ENCODE results near the gene PROSER1. TPM values are rescaled to one million over a fixed set of nuclear protein-coding genes. Genes with fewer than 3 reads are reported as not detected.

Gene PROSER1
- total and polyA plus RNA-seq, 2 of the 4 experiments (the other 2 are of a cell fraction) = 2.0 to 13.4 TPM

GRCh38 chr13:38990693-38991092 is 47.2 kb downstream of the PROSER1 start, which contains the start of gene STOML3:
Gene STOML3, minus strand, starts transcription at chr13:38990831. Its CDS starts 110 bp downstream, at chr13:38990721.
- dilution Hi-C loops (cut with HindIII; ENCODE audit: low sequenced_read_pairs, unreplicated experiment) = no loop called here
- H3K4me3 ChIP-seq (ENCODE audit: insufficient read depth, low read depth, low read length) = no peak within 1 kb of the TSS

More at GRCh38 chr13:38990693-38991092, 47.2 kb downstream of the PROSER1 start, which contains the start of gene STOML3:
- H2AFZ ChIP-seq (replicated peaks; ENCODE audit: low read length, poor library complexity) = no peak within 1 kb of the TSS
- H4K91ac ChIP-seq (ENCODE audit: insufficient read depth, low read depth, low read length) = no peak within 1 kb of the TSS
- no peak within 1 kb of the TSS for H2AK5ac ChIP-seq (ENCODE audit: low read depth, low read length)
- H3K18ac ChIP-seq (ENCODE audit: low read depth, low read length) = no peak within 1 kb of the TSS
- H2BK15ac ChIP-seq (ENCODE audit: low read depth, low read length) = no peak within 1 kb of the TSS
- ATAC-seq (ENCODE audit: low read depth) = no peak
- ChIA-PET POLR2A (ENCODE audit: unreplicated experiment) (no interaction called here), CTCF (no interaction called here)
- H2AK9ac ChIP-seq (replicated peaks; ENCODE audit: low read depth, low read length, poor library complexity) = no peak within 1 kb of the TSS
- no peak within 1 kb of the TSS for H3K27ac ChIP-seq (ENCODE audit: insufficient read depth, low read length)
- H2BK5ac ChIP-seq (ENCODE audit: low read depth, low read length, poor library complexity, severe bottlenecking) = no peak within 1 kb of the TSS
- no peaks in the 10 kb centered on the region for H3K79me1 ChIP-seq (ENCODE audit: low read depth in 1 of 2, low read length in 2 of 2)
- H4K8ac ChIP-seq (ENCODE audit: low read depth in 2 of 2, low read length in 2 of 2) = no peak within 1 kb of the TSS
- no peak within 1 kb of the TSS for H3K23ac ChIP-seq (ENCODE audit: low read depth, low read length)
- in situ Hi-C loops (cut with MboI; ENCODE audit: low sequenced_read_pairs) (no loop called here), intact Hi-C loops (cut with micrococcal nuclease) (no loop called here)
- no peak for DNase-seq
- H2BK20ac ChIP-seq (ENCODE audit: low read depth, low read length) = no peak within 1 kb of the TSS
- no peaks in the 10 kb centered on the region for H3K27me3 ChIP-seq (ENCODE audit: control insufficient read depth, insufficient read depth, low read length)
- no peak within 1 kb of the TSS for H4K5ac ChIP-seq (ENCODE audit: low read depth, low read length)
- no peak within 1 kb of the TSS for H3K56ac ChIP-seq (ENCODE audit: extremely low read depth, insufficient read depth, low read length)
- TF ChIP-seq USF2 (IDR thresholded peaks at IDR 0.05; ENCODE audit: low read depth, low read length) (no peak), BHLHE40 (IDR thresholded peaks at IDR 0.05; ENCODE audit: low read depth, low read length) (no peak), RCOR1 (IDR thresholded peaks at IDR 0.05; ENCODE audit: insufficient replicate concordance, low read length) (no peak), CTCF (conservative IDR thresholded peaks at IDR 0.05; ENCODE audit: low read depth, low read length) (no peak), RAD21 (IDR thresholded peaks at IDR 0.05; ENCODE audit: low read length) (no peak), CEBPB (IDR thresholded peaks at IDR 0.05; ENCODE audit: low read depth, low read length) (no peak), ELK1 (IDR thresholded peaks at IDR 0.05; ENCODE audit: borderline replicate concordance, low read depth, low read length) (no peak), FOS (IDR thresholded peaks at IDR 0.05; ENCODE audit: low read depth, low read length) (no peak), MAZ (IDR thresholded peaks at IDR 0.05; ENCODE audit: borderline replicate concordance, low read depth, low read length) (no peak), MXI1 (IDR thresholded peaks at IDR 0.05; ENCODE audit: borderline replicate concordance, low read depth, low read length) (no peak), POLR2A (IDR thresholded peaks at IDR 0.05; ENCODE audit: low read depth, low read length) (no peak), CHD1 (IDR thresholded peaks at IDR 0.05; ENCODE audit: low read depth, low read length) (no peak), MAFK (IDR thresholded peaks at IDR 0.05; ENCODE audit: low read depth, low read length) (no peak), RFX5 (IDR thresholded peaks at IDR 0.05; ENCODE audit: low read depth, low read length) (no peak), SMC3 (IDR thresholded peaks at IDR 0.05; ENCODE audit: low read depth, low read length) (no peak), NFE2L2 (IDR thresholded peaks at IDR 0.05; ENCODE audit: low read depth, low read length) (no peak)
- no peaks in the 10 kb centered on the region for H3K9me3 ChIP-seq (ENCODE audit: control insufficient read depth, insufficient read depth, low read length)
- no peak within 1 kb of the TSS for H3K14ac ChIP-seq (replicated peaks; ENCODE audit: low read depth, low read length)
- H3K4me1 ChIP-seq (ENCODE audit: control insufficient read depth, insufficient read depth, low read length) = no peaks in the 10 kb centered on the region
- no peaks in the 10 kb centered on the region for H3K36me3 ChIP-seq (ENCODE audit: control insufficient read depth, insufficient read depth, low read length)
- no peak within 1 kb of the TSS for H3K4ac ChIP-seq (ENCODE audit: low read depth, low read length)
- BruUV-seq (replicated peaks) = no TSS peak
- no peaks in the 10 kb centered on the region for H3K9me1 ChIP-seq (ENCODE audit: insufficient read depth, low read length)
- no peaks in the 10 kb centered on the region for H4K20me1 ChIP-seq (ENCODE audit: insufficient read depth, low read length)
- H3K4me2 ChIP-seq (ENCODE audit: low read depth, low read length) = no peak within 1 kb of the TSS
- H2BK120ac ChIP-seq (ENCODE audit: low read depth, low read length) = no peak within 1 kb of the TSS
- no peak within 1 kb of the TSS for H3K9ac ChIP-seq (ENCODE audit: low read depth, low read length)
